GM12878 (cell line): ENCODE data around the gene ACACA. TPM values are rescaled to one million over a fixed set of nuclear protein-coding genes. Genes with fewer than 3 reads are reported as not detected.
A peak's percentile ranks its signal among the peaks of the same experiment; 100 is the strongest.

Experiments
- BCL11A ChIP-seq: IDR thresholded peaks from 2 replicates; pipeline ENCODE4 v1.6.1; 2011; ENCODE audit warnings: low read depth, low read length
- CHD1 ChIP-seq: IDR thresholded peaks from 2 replicates; pipeline ENCODE4 v1.6.1; 2012; ENCODE audit warnings: low read depth, low read length, improper control_type of control experiment
- CHD2 ChIP-seq: IDR thresholded peaks from 2 replicates; pipeline ENCODE4 v1.6.1; 2011; ENCODE audit warnings: low read depth, low read length, improper control_type of control experiment, borderline replicate concordance
- E2F4 ChIP-seq: IDR thresholded peaks from 2 replicates; pipeline ENCODE4 v1.6.1; 2012; ENCODE audit warnings: low read depth, low read length, improper control_type of control experiment
- EED ChIP-seq: sonication (generic); IDR thresholded peaks from 2 replicates; pipeline ENCODE4 v1.6.1; 2016; ENCODE audit warnings: antibody characterized with exemption, low read depth
- ESRRA ChIP-seq: IDR thresholded peaks from 2 replicates; pipeline ENCODE4 v1.6.1; 2012; ENCODE audit warnings: mild to moderate bottlenecking, low read length, improper control_type of control experiment
- ETV6 ChIP-seq, 2 experiments: fragments of 450-650 bp in 1 of 2; IDR thresholded peaks in 1 of 2; conservative IDR thresholded peaks in 1 of 2; 2 replicates each; pipeline ENCODE4 v1.6.1; 2014; ENCODE audit warnings: antibody characterized with exemption in 1 of 2, borderline replicate concordance in 1 of 2, low read depth in 1 of 2, mild to moderate bottlenecking in 1 of 2, moderate library complexity in 1 of 2
- FOS ChIP-seq: IDR thresholded peaks from 3 replicates; pipeline ENCODE4 v1.6.1; 2011; ENCODE audit warnings: borderline replicate concordance; ENCODE audit not compliant: insufficient read length; ENCODE audit errors: extremely low read depth
- KLF5 ChIP-seq: fragments of 450-650 bp; IDR thresholded peaks from 2 replicates; pipeline ENCODE4 v1.6.1; 2014; ENCODE audit warnings: mild to moderate bottlenecking; ENCODE audit not compliant: partially characterized antibody
- MTA2 ChIP-seq: fragments of 450-650 bp; IDR thresholded peaks from 2 replicates; pipeline ENCODE4 v1.6.1; 2016; ENCODE audit warnings: low read depth, mild to moderate bottlenecking, moderate library complexity
- MTA3 ChIP-seq: IDR thresholded peaks from 2 replicates; pipeline ENCODE4 v1.6.1; 2012; ENCODE audit warnings: low read length, inconsistent platforms, borderline replicate concordance
- MYC ChIP-seq: IDR thresholded peaks from 2 replicates; pipeline ENCODE4 v1.6.1; 2011; ENCODE audit warnings: mild to moderate bottlenecking, low read length, moderate library complexity, inconsistent platforms; ENCODE audit not compliant: insufficient read depth, insufficient replicate concordance, insufficient read length, severe bottlenecking
- NFYA ChIP-seq: IDR thresholded peaks from 2 replicates; pipeline ENCODE4 v1.6.1; 2011; ENCODE audit warnings: low read depth, mild to moderate bottlenecking, low read length, improper control_type of control experiment, borderline replicate concordance
- NR2C2 ChIP-seq: IDR thresholded peaks from 2 replicates; pipeline ENCODE4 v1.6.1; 2011; ENCODE audit warnings: borderline replicate concordance, low read depth; ENCODE audit not compliant: control insufficient read depth, insufficient read length
- NR2F1 ChIP-seq: fragments of 450-650 bp; conservative IDR thresholded peaks from 2 replicates; pipeline ENCODE4 v1.6.1; 2017; ENCODE audit warnings: mild to moderate bottlenecking
- RCOR1 ChIP-seq: conservative IDR thresholded peaks from 2 replicates; pipeline ENCODE4 v1.6.1; 2012; ENCODE audit warnings: low read depth, low read length, improper control_type of control experiment
- SIN3A ChIP-seq: IDR thresholded peaks from 2 replicates; pipeline ENCODE4 v1.6.1; 2012; ENCODE audit warnings: low read depth, low read length, improper control_type of control experiment
- SREBF1 ChIP-seq: IDR thresholded peaks from 2 replicates; pipeline ENCODE4 v1.6.1; 2012; ENCODE audit warnings: mild to moderate bottlenecking, low read length
- SREBF2 ChIP-seq: IDR thresholded peaks from 2 replicates; pipeline ENCODE4 v1.6.1; 2012; ENCODE audit warnings: mild to moderate bottlenecking, low read length
- SRF ChIP-seq, 2 experiments: IDR thresholded peaks; 2 replicates each; pipeline ENCODE4 v1.6.1; 2011; ENCODE audit warnings: low read depth in 2 of 2, low read length in 2 of 2, mild to moderate bottlenecking in 1 of 2, moderate library complexity in 1 of 2
- TCF3 ChIP-seq: IDR thresholded peaks from 2 replicates; pipeline ENCODE4 v1.6.1; 2012; ENCODE audit warnings: low read depth, mild to moderate bottlenecking, low read length, borderline replicate concordance; ENCODE audit not compliant: insufficient read depth
- ZBTB11 ChIP-seq: fragments of 450-650 bp; formaldehyde crosslinking; IDR thresholded peaks from 2 replicates; pipeline ENCODE4 v1.5.0; 2022; ENCODE audit warnings: mild to moderate bottlenecking, missing genetic modification characterization
- ZZZ3 ChIP-seq: IDR thresholded peaks from 2 replicates; pipeline ENCODE4 v1.6.1; 2011; ENCODE audit warnings: low read depth; ENCODE audit not compliant: control insufficient read depth, insufficient read length
- polyA plus RNA-seq, 11 experiments: library from polyadenylated mRNA; depleted of rRNA in 4 of 11; unstranded in 6 of 11; stranded (reverse) in 5 of 11; fragments of >200 nt; fragmentation: Nextera tagmentation in 4 of 11; fragmentation: Illumina TruSeq in 1 of 11; extraction: Ambion mirVana in 4 of 11; extraction: Trizol in 1 of 11; gene quantifications; 1 replicate in 1 of 11; 2 replicates in 10 of 11; pipeline versions ENCODE4 v1.2.1 to v1.2.3, GENCODE V29; 2011 to 2016; ENCODE audit warnings: inconsistent platforms in 2 of 11, missing spikeins in 2 of 11, low read depth in 1 of 11
- total RNA-seq, 4 experiments: library from RNA; depleted of rRNA in 3 of 4; stranded (reverse); fragments of >200 nt in 3 of 4; fragmentation: Illumina TruSeq in 1 of 4; extraction: Trizol in 1 of 4; gene quantifications; 2 replicates each; pipeline versions ENCODE4 v1.2.1 to v1.2.3, GENCODE V29; 2013 to 2021
- TF ChIP-seq, protein P1 (sequence below): fragments of 450-650 bp; IDR thresholded peaks from 2 replicates; pipeline ENCODE4 v1.6.1; 2017; ENCODE audit warnings: antibody characterized with exemption, mild to moderate bottlenecking, moderate library complexity

Gene ACACA
- total and polyA plus RNA-seq, 10 of the 15 experiments (the other 5 are each of a cell fraction or from before 2014, with no cell fraction given), result 12.9 to 74.2 (median 32.0) TPM

GRCh38 chr17:37392024-37392590 lies 14.5 kb downstream of the ACACA start (continued):
- TF ChIP-seq ZBTB11 (CRISPR knock-in tag) (no peak), CHD1 (no peak), FOS (no peak), SIN3A (no peak), TCF3 (peak; percentile 66; the same call in 1 of the 2 replicates), NR2F1 (no peak), MTA2 (peak; percentile 73), ESRRA (no peak), NFYA (no peak), ZZZ3 (no peak), MTA3 (no peak), RCOR1 (no peak), ETV6 (conservative IDR thresholded peaks at IDR 0.05 in 1 of 2, IDR thresholded peaks at IDR 0.05 in 1 of 2; ENCODE audit: borderline replicate concordance in 1 of 2, low read depth in 1 of 2) (no peak), NR2C2 (no peak), BCL11A (no peak), E2F4 (no peak), SREBF2 (no peak), CHD2 (no peak), MYC (no peak), KLF5 (no peak), SRF (IDR thresholded peaks at IDR 0.05; ENCODE audit: low read depth in 2 of 2, low read length in 2 of 2) (no peak), EED (peak; percentile 51), SREBF1 (no peak)
- TF ChIP-seq, protein P1, sequence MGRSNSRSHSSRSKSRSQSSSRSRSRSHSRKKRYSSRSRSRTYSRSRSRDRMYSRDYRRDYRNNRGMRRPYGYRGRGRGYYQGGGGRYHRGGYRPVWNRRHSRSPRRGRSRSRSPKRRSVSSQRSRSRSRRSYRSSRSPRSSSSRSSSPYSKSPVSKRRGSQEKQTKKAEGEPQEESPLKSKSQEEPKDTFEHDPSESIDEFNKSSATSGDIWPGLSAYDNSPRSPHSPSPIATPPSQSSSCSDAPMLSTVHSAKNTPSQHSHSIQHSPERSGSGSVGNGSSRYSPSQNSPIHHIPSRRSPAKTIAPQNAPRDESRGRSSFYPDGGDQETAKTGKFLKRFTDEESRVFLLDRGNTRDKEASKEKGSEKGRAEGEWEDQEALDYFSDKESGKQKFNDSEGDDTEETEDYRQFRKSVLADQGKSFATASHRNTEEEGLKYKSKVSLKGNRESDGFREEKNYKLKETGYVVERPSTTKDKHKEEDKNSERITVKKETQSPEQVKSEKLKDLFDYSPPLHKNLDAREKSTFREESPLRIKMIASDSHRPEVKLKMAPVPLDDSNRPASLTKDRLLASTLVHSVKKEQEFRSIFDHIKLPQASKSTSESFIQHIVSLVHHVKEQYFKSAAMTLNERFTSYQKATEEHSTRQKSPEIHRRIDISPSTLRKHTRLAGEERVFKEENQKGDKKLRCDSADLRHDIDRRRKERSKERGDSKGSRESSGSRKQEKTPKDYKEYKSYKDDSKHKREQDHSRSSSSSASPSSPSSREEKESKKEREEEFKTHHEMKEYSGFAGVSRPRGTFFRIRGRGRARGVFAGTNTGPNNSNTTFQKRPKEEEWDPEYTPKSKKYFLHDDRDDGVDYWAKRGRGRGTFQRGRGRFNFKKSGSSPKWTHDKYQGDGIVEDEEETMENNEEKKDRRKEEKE, result no peak
